SK-N-SH treated with all-trans-retinoic acid at 6 μM for 48 hours (cell line): Measurements from ENCODE around the gene SPOPL.

Source experiments
- ATAC-seq: fragments of 200-7000 bp; cut with Tn5 transposase; 3 replicates; pipeline ENCODE4 v1.9.1; 2020; ENCODE audit warnings: mild to moderate bottlenecking, moderate library complexity
- ARNTL ChIP-seq: fragments of 450-650 bp; formaldehyde crosslinking; IDR thresholded peaks from 2 replicates; pipeline ENCODE4 v1.5.0; 2020; ENCODE audit warnings: low read depth, mild to moderate bottlenecking, moderate library complexity, borderline replicate concordance
- BACH2 ChIP-seq: fragments of 250-450 bp; sonication (Bioruptor Pico); IDR thresholded peaks from 2 replicates; pipeline ENCODE4 v1.9.0; 2021; ENCODE audit warnings: mild to moderate bottlenecking, borderline replicate concordance
- CREB5 ChIP-seq: fragments of 250-450 bp; sonication (Bioruptor Pico); IDR thresholded peaks from 2 replicates; pipeline ENCODE4 v1.5.1; 2020; ENCODE audit warnings: low read depth, mild to moderate bottlenecking, moderate library complexity
- CSDC2 ChIP-seq: fragments of 250-450 bp; sonication (Bioruptor Pico); IDR thresholded peaks from 2 replicates; pipeline ENCODE4 v1.5.0; 2020; ENCODE audit warnings: mild to moderate bottlenecking, moderate library complexity
- CSRNP3 ChIP-seq: fragments of 250-450 bp; sonication (Bioruptor Pico); IDR thresholded peaks from 2 replicates; pipeline ENCODE4 v1.5.1; 2021; ENCODE audit warnings: mild to moderate bottlenecking, moderate library complexity
- ESRRG ChIP-seq: fragments of 250-450 bp; sonication (Bioruptor Pico); IDR thresholded peaks from 2 replicates; pipeline ENCODE4 v1.6.1; 2021; ENCODE audit warnings: mild to moderate bottlenecking
- OSR1 ChIP-seq: fragments of 250-450 bp; sonication (Bioruptor Pico); IDR thresholded peaks from 2 replicates; pipeline ENCODE4 v1.8.0; 2022; ENCODE audit warnings: moderate library complexity, mild to moderate bottlenecking, inconsistent platforms
- PATZ1 ChIP-seq: fragments of 250-450 bp; sonication (Bioruptor Pico); IDR thresholded peaks from 2 replicates; pipeline ENCODE4 v1.8.0; 2020; ENCODE audit warnings: mild to moderate bottlenecking, moderate library complexity, borderline replicate concordance
- POU6F1 ChIP-seq: fragments of 250-450 bp; sonication (Bioruptor Pico); IDR thresholded peaks from 2 replicates; pipeline ENCODE4 v1.8.0; 2021; ENCODE audit warnings: low read depth, mild to moderate bottlenecking, moderate library complexity, borderline replicate concordance
- PPARA ChIP-seq: fragments of 250-450 bp; sonication (Bioruptor Pico); IDR thresholded peaks from 2 replicates; pipeline ENCODE4 v1.5.0; 2020; ENCODE audit warnings: mild to moderate bottlenecking, borderline replicate concordance
- RARB ChIP-seq: fragments of 250-450 bp; sonication (Bioruptor Pico); IDR thresholded peaks from 2 replicates; pipeline ENCODE4 v1.8.0; 2021; ENCODE audit warnings: mild to moderate bottlenecking, moderate library complexity
- SNAI2 ChIP-seq: fragments of 250-450 bp; sonication (Bioruptor Pico); IDR thresholded peaks from 2 replicates; pipeline ENCODE4 v1.5.0; 2020; ENCODE audit warnings: mild to moderate bottlenecking, moderate library complexity
- TCF4 ChIP-seq: fragments of 250-450 bp; sonication (Bioruptor Pico); IDR thresholded peaks from 2 replicates; pipeline ENCODE4 v1.8.0; 2021; ENCODE audit warnings: mild to moderate bottlenecking, moderate library complexity, borderline replicate concordance
- TSHZ2 ChIP-seq: fragments of 250-450 bp; sonication (Bioruptor Pico); IDR thresholded peaks from 2 replicates; pipeline ENCODE4 v1.5.0; 2020; ENCODE audit warnings: mild to moderate bottlenecking, moderate library complexity
- ZC3H10 ChIP-seq: fragments of 250-450 bp; sonication (Bioruptor Pico); IDR thresholded peaks from 2 replicates; pipeline ENCODE4 v1.5.1; 2021; ENCODE audit warnings: mild to moderate bottlenecking, moderate library complexity
- ZFP3 ChIP-seq: fragments of 250-450 bp; sonication (Bioruptor Pico); IDR thresholded peaks from 2 replicates; pipeline ENCODE4 v1.5.0; 2020; ENCODE audit warnings: mild to moderate bottlenecking, moderate library complexity
- ZNF565 ChIP-seq: fragments of 450-650 bp; formaldehyde crosslinking; conservative IDR thresholded peaks from 2 replicates; pipeline ENCODE4 v1.5.0; 2020; ENCODE audit warnings: low read depth, mild to moderate bottlenecking, moderate library complexity
- ZNF70 ChIP-seq: fragments of 450-650 bp; formaldehyde crosslinking; IDR thresholded peaks from 2 replicates; pipeline ENCODE4 v1.5.0; 2020; ENCODE audit warnings: mild to moderate bottlenecking, moderate library complexity
- ZNF8 ChIP-seq: fragments of 450-650 bp; formaldehyde crosslinking; IDR thresholded peaks from 2 replicates; pipeline ENCODE4 v1.5.0; 2020; ENCODE audit warnings: mild to moderate bottlenecking, moderate library complexity

SPOPL gene

GRCh38 chr2:138548796-138549195, 47.2 kb downstream of the SPOPL start:
- TF ChIP-seq ARNTL (CRISPR knock-in tag) (no peak), OSR1 (CRISPR knock-in tag) (no peak), CSDC2 (CRISPR knock-in tag) (no peak), ZNF8 (CRISPR knock-in tag) (no peak), TSHZ2 (CRISPR knock-in tag) (no peak), BACH2 (no peak), POU6F1 (no peak), ZFP3 (CRISPR knock-in tag) (no peak), ZNF565 (CRISPR knock-in tag) (no peak), ZC3H10 (CRISPR knock-in tag) (no peak), CREB5 (CRISPR knock-in tag) (no peak), ESRRG (CRISPR knock-in tag) (no peak), TCF4 (no peak)
- no peak for ATAC-seq

- TF ChIP-seq CSRNP3 (CRISPR knock-in tag) = no peak
- no peak for TF ChIP-seq ARNTL (CRISPR knock-in tag)
- TF ChIP-seq, all 23 proteins: peak for 0
- ATAC-seq = no peak
Measured at GRCh38 chr2:138550172-138550571, 48.6 kb downstream of the SPOPL start.

GRCh38 chr2:138550670-138551287, 49.2 kb downstream of the SPOPL start:
- TF ChIP-seq BACH2 = no peak
- no peak for TF ChIP-seq ZFP3 (CRISPR knock-in tag)
- TF ChIP-seq CSDC2 (CRISPR knock-in tag) = no peak
- TF ChIP-seq SNAI2 = no peak
- TF ChIP-seq ZNF70 (CRISPR knock-in tag) = no peak
- no peak for TF ChIP-seq TSHZ2 (CRISPR knock-in tag)
- no peak for TF ChIP-seq PPARA
- no peak for TF ChIP-seq ARNTL (CRISPR knock-in tag)
- TF ChIP-seq PATZ1 = no peak
- TF ChIP-seq ZNF8 (CRISPR knock-in tag) = no peak
- TF ChIP-seq RARB (CRISPR knock-in tag) = no peak
- TF ChIP-seq ESRRG (CRISPR knock-in tag) = no peak
- ATAC-seq = no peak
